Measurements from ENCODE around the gene AASDH.

Gene AASDH

GRCh38 chr4:56314207-56314915 lies 72.9 kb downstream of the AASDH start:
- no peak for DNase-seq

GRCh38 chr4:56313132-56313531 lies 74.2 kb downstream of the AASDH start:
- DNase-seq: no peak

- DNase-seq: no peak
These were observed 75.9 kb downstream of the AASDH start for GRCh38 chr4:56311299-56311975.

GRCh38 chr4:56310401-56311125 lies 76.7 kb downstream of the AASDH start:
- DNase-seq: no peak

- DNase-seq: no peak
These were observed 78.9 kb downstream of the AASDH start for GRCh38 chr4:56308384-56308783.

GRCh38 chr4:56307423-56307822 lies 79.9 kb downstream of the AASDH start:
- DNase-seq: no peak

GRCh38 chr4:56305390-56305789 lies 81.9 kb downstream of the AASDH start:
- DNase-seq: no peak

GRCh38 chr4:56303921-56304320 lies 83.4 kb downstream of the AASDH start:
- DNase-seq: no peak

- DNase-seq: no peak
These were observed 84.5 kb downstream of the AASDH start for GRCh38 chr4:56302760-56303159.

GRCh38 chr4:56301997-56302496 lies 85.2 kb downstream of the AASDH start:
- DNase-seq: no peak

GRCh38 chr4:56301181-56301996 lies 85.9 kb downstream of the AASDH start:
- peak; percentile 87 for DNase-seq

GRCh38 chr4:56298236-56298635 lies 89.1 kb downstream of the AASDH start:
- no peak for DNase-seq

GRCh38 chr4:56297776-56298175 lies 89.5 kb downstream of the AASDH start:
- DNase-seq: no peak

GRCh38 chr4:56296526-56296925 lies 90.8 kb downstream of the AASDH start:
- peak; percentile 23 for DNase-seq

GRCh38 chr4:56293121-56293520 lies 94.2 kb downstream of the AASDH start:
- DNase-seq: no peak

GRCh38 chr4:56289934-56290333 lies 97.4 kb downstream of the AASDH start:
- peak; percentile 3 for DNase-seq

GRCh38 chr4:56288663-56289062 lies 98.6 kb downstream of the AASDH start:
- no peak for DNase-seq
